Fibroblast of gingiva (primary cell): ENCODE data around the gene CAMTA1.
A peak's percentile ranks its signal among the peaks of the same experiment; 100 is the strongest.
"Not testable (repeated sequence)": the region's sequence is repeated elsewhere in the genome, so short reads cannot be mapped to it uniquely, and the experiment has no call there.

Experiments used
- DNase-seq: peaks from one replicate; pipeline ENCODE4 v3.0.0-alpha.2; 2011; ENCODE audit warnings: low read depth

The CAMTA1 gene

GRCh38 chr1:6907676-6908434, 122.6 kb downstream of the CAMTA1 start:
- DNase-seq = no peak

GRCh38 chr1:6909401-6909800, 124.1 kb downstream of the CAMTA1 start:
- DNase-seq = no peak

GRCh38 chr1:6909857-6910256, 124.6 kb downstream of the CAMTA1 start:
- DNase-seq = no peak

GRCh38 chr1:6911021-6911941, 126.0 kb downstream of the CAMTA1 start:
- no peak for DNase-seq

GRCh38 chr1:6911974-6912373, 126.7 kb downstream of the CAMTA1 start:
- DNase-seq = peak; percentile 39

GRCh38 chr1:6912518-6912917, 127.3 kb downstream of the CAMTA1 start:
- DNase-seq = no peak

GRCh38 chr1:6913086-6913485, 127.8 kb downstream of the CAMTA1 start:
- DNase-seq = no peak

- no peak for DNase-seq
Observed at GRCh38 chr1:6914706-6915105, 129.5 kb downstream of the CAMTA1 start.

GRCh38 chr1:6915999-6916565, 130.8 kb downstream of the CAMTA1 start:
- DNase-seq = no peak

- no peak for DNase-seq
Observed at GRCh38 chr1:6917067-6917466, 131.8 kb downstream of the CAMTA1 start.

- peak; percentile 20 for DNase-seq
Observed at GRCh38 chr1:6918186-6918924, 133.1 kb downstream of the CAMTA1 start.

GRCh38 chr1:6918925-6919511, 133.8 kb downstream of the CAMTA1 start:
- DNase-seq = no peak

- DNase-seq = not testable (repeated sequence)
Observed at GRCh38 chr1:6921506-6921905, 136.3 kb downstream of the CAMTA1 start.

- DNase-seq = peak; percentile 71
Observed at GRCh38 chr1:6922096-6922931, 137.1 kb downstream of the CAMTA1 start.

GRCh38 chr1:6923012-6923411, 137.8 kb downstream of the CAMTA1 start:
- DNase-seq = no peak

- no peak for DNase-seq
Observed at GRCh38 chr1:6923416-6923815, 138.2 kb downstream of the CAMTA1 start.

- no peak for DNase-seq
Observed at GRCh38 chr1:6923955-6924881, 139.0 kb downstream of the CAMTA1 start.

- no peak for DNase-seq
Observed at GRCh38 chr1:6924891-6925290, 139.6 kb downstream of the CAMTA1 start.

GRCh38 chr1:6927626-6928025, 142.4 kb downstream of the CAMTA1 start:
- DNase-seq = no peak
